HG02852 (cell line): ENCODE data around the gene GCH1.

ENCODE experiments used
- ATAC-seq: cut with Tn5 transposase; IDR thresholded peaks from one replicate; pipeline ENCODE4 v1.9.1; 2021; ENCODE audit warnings: mild to moderate bottlenecking, moderate library complexity; ENCODE audit not compliant: unreplicated experiment

Gene GCH1

DNA sequence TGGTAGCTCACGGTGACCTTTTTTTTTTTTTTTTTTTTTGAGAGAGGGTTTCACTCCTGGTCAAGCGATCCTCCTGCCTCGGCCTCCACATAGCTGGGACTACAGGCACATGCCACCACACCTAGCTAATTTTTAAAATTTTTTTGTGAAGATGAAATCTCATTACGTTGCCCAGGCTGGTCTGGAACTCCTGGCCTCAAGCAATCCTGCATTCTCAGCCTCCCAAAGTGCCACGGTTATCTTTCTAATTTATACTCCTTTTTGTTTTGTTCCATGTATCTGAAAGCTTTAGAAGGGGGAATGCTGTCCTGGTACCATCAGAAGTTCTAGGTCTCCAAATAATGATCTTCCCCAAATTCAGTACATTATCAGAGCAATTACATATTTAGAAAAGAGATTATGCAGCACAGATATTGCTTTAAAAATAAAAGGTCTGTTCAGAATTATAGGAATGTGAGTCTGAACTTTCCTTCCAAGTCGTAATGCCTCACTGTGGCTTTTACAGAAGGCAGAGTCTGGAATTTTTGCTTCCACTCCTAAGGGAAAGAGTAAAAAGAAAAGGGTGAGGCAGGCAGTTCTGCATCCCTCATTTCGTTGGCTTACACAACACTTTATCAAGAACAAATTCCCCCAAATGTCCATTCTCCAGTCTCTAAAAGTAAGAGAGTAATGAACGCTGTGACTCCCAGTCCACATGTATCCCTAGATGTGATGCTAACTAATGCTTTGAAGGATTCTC is 73.0 kb downstream of the GCH1 start:
- no peak for ATAC-seq

DNA sequence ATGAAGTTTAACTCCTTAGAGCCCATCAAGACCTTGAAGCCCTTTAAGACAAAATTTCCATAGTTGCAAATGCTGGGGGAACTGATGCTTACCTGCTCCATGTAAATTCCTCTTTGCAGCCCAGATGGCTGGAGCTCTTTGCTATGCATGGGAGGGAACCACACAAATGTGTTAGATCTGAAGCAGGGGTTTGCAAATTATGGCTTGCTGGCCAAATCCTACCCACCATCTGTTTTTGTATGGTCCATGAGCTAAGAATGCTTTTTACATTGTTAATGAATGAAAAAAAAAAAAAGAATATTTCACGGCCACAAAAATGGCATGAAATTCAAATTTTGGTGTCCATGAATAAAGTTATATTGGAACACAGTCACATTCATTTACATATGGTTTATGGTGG is 74.6 kb downstream of the GCH1 start:
- ATAC-seq = no peak

DNA sequence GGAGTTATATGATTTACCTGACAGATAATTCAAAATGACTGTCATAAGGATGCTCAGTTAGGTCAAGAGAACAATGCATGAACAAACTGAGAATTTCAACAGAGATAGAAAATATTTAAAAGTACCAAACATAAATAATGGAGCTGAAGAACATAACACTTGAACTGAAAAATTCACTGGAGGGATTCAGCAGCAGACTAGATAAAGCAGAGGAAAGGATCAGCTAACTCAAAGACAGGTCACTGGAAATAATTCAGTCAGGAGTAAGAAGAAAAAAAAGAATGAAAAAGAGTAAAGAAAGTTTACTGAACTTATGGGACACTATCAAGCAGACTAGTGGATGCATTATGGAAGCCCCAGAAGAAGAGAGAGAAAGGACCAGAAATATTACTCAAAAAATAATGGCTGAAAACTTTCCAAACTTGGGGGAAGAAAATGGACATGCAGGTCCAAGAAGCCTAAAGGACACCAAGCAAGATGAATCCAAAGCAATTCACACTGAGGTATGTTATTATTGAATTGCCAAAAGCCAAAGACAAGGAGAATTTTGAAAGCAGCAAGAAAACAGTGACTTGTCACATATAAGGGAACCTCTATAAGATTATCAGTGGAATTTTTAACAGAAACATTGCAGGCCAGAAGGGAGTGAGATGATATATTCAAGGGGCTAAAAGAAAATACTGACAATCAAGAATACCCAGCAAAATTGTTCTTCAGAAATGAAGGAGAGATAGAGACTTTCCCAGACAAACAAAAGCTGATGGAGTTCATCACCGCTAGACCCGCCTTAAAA is 78.7 kb downstream of the GCH1 start:
- ATAC-seq = no peak

DNA sequence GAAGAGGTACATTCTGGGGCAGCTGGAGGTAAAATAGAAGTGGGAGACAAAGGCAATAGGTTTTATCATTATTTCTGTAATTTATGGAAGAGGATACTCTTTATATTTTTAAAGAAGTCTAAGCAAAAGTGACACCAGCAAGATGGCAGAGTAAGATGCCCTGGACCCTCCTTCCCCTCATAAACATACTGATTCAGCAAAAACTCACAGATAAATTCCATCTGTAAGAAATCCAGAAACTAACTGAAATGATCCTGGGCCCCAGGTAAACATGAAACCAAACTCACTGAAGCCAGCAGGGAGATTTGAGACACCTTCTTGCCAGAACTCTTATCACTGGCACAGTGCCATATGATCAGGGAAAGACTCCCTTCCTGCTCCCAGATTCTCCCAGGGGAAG is 79.9 kb downstream of the GCH1 start:
- ATAC-seq = no peak

DNA sequence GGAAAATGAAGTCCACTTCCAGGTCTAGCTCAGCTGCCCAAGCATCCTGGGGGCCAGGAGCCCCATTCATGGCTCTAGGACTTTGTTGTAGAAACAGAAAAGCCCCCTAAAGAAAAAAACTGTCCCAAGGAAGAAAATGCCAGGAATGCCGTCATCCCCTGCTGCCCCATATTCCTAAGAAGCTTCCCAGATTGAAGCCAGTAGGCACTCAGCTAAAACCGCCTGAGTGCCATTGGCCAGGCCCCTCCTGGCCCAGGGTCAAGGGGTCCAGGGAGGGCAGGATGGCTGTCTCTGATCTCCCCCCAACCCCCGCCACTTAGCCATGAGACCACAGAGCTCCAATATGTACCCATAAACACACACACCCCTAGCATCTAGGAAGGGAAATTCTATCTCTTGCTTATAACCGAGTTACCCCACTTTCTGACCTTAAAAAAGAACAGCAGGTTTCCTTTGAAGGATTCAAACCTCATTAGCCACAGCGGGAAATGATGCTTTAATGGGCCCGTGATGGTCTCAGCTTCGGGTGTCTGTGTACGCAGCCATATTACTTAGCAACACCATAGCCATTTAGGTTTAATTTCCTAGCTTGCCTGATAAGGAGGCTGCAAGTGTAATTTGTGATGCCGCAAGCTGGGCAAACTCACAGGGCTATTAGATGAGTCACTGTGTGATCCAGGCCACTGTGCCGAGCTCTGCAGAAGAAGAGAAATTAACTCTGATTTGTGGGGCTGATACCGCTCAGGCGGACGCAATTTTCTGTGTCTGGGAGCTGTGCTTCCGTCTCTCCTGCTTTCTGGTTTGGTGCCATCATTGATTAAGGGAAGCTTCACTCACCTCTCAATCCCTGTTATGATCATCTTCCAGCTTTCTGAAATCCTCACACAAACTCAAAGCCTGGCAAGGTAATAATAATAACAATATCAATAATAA is 84.2 kb downstream of the GCH1 start:
- ATAC-seq = no peak

DNA sequence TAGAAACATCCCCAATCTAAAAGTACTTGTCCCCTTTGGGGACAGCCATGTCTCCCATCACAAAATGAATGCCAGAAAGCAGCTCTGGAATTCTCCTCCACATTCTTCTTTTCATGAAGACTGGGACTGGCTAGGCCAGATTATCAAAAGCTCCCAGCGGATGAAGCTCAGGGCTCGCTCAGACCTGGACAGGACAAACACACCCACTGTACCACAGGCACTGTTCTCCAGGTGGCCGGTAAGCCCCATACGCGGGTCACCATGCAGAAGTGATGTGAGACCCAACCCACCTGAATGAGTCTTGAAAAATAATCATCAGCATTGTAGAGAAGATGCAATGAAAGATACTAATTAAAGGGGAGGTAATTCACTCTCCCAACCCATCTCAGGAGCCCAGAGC is 85.1 kb downstream of the GCH1 start:
- ATAC-seq = no peak

DNA sequence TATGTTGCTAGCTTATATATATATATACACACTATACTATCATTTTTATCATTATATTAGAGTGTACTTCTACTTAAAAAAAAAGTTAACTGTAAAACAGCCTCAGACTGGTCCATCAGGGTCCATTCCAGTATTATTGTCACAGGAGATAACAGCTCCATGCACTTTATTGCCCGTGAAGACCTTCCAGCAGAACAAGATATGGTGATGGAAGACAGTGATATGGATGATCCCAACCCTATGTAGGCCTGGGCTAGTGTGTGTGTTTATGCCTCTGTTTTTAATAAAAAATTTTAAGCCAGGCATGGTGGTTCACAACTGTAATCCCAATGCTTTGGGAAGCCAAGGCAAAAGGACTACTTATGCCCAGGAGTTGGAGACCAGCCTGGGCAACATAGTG is 86.2 kb downstream of the GCH1 start:
- no peak for ATAC-seq

DNA sequence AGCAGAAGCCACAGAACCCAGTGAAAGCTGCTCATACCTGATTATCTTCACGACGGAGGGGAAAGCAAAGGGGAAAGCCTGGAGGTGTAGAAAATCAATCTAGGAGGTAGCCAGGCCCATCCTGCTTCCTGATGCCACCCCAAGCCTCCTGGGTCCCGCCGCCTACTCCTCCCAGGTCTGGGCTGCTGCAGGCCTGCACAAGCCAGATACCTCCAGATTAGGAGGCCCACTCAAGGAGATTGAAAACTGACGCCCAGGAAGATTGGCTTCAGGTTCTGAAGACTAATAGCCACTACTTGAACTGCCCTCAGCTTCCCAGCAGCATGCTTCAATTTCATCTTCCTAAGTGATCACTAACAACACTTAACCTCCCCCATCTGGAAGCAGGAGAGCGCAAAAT is 87.1 kb downstream of the GCH1 start:
- no peak for ATAC-seq

DNA sequence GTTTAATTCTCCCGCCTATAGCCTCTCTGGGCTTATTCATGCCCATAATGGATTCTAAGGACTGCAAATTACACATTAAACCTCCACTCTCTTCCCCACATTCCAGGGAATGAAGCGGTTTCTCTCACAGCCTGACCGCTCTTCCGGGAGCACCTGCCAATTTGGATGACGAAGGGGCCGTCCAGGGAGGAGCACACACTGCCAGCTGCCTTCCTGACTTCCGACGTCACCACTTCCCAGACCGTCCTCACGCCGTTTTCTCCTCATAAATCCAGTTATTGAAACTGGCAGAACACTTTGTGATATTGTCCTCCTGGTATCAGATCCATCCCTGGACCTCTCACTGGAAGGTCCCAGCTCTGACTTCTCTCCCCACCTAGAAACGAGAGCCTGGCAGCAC is 87.6 kb downstream of the GCH1 start:
- no peak for ATAC-seq

DNA sequence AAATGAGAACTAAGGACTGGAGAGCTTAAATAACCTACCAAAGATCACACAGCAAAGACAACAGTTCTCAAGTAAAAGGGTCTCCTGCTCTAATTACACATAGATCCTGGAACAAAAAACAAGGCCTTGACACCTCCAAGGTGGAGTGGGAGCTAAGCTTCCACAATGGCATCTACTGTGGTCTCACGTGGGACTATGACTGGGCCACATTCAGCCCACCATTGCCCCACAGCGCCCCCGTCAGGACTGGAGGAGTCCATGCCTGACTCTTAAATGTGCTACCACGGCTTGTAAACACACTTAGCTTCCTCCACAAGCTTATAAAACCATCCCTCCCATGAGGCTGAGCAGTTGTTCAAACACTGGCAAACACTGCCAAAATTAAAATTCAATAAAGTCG is 88.5 kb downstream of the GCH1 start:
- ATAC-seq = no peak

DNA sequence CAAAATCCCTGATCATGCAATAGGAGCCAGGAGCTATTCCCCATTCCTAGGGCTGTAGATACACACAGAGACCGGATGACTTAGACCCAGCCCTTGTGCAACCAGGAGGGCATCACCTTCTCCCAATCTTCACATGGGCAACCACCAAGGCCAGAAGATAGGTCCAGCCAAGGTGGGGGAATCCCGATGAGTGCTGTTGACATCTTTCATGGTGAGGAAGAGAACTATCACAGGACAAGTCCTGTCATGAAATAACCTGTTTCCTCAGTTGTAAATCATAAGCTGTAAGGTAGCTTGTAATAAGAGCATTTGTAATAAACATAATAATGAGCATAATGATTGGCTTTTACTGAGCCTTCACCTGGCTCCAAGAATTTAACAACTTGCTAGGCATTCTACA is 89.5 kb downstream of the GCH1 start:
- no peak for ATAC-seq

DNA sequence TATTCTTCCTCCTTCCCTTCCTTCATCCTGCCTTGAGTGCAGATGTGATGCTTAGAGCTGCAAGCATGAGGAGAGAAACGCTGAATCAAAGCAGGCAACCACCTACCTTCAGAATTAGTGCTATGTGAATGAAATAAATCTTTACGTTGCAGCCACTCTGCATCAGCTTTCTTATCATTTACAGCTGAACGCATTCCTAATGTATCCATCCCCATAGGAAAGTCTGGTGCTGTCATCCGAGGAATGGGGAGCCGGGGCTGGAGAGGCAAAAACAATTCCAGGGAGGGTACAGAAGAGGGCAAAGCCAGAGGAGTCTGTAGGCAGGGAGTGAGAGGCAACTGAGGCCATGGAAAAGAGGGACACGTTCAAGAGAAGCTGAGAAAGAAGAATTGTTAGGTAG is 90.0 kb downstream of the GCH1 start:
- ATAC-seq = no peak

DNA sequence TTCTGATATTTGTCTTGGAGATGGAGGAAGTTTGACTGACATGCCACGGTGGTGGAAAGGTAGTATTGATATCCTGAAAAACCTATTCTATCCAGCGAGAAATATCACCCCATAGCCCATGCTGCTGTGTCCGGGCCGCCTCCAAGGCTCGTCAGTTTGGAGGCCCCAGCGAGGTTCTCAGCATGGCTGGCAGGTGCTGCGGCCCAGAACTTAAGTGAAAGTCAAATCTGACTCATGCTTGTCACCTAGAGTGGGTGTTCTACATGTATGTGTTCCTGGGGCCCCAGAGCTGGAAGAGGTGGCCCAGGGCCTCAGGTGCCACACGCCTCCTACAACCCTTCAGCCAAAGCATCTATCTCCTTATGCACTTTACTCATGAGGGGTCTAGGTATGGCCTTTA is 92.9 kb downstream of the GCH1 start:
- ATAC-seq = no peak

DNA sequence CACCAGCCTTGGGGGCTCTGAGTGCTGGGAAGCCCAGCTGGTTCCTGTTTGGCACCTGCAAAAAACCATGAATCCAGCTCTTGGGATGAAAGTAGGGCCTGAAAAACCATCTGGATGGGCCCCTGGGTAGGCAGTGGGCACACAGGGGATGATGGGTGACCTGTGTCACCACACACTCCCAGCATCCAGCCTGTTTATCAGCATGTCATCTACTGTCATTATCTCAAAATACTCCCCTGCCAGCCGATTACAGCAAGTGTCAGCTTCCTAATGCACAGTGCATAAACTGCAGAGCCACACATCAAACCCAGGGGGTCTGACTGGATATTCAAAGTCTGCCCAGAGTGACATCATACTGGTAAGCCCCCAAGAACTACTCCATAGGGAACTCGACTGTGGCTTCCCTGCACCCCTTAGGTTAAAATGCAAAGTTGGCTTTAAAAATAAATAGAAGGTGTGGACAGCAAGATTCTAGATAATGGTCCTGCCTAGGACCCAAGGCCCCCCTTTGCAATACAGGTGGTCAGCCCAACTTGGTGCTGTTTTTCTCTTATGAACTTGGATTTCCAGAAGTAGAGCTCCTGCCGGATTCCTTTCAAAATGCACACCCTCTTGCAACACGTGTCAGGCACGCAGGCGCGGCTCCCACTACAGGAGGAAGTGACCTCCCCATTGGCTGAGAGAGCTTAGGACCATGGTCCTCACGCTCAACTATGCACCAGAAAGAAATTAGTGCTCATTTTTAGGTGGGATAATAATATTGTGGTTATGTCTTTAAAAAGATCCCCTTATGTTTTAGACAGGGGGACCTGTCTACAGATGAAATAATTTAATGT is 94.1 kb downstream of the GCH1 start:
- ATAC-seq = no peak

DNA sequence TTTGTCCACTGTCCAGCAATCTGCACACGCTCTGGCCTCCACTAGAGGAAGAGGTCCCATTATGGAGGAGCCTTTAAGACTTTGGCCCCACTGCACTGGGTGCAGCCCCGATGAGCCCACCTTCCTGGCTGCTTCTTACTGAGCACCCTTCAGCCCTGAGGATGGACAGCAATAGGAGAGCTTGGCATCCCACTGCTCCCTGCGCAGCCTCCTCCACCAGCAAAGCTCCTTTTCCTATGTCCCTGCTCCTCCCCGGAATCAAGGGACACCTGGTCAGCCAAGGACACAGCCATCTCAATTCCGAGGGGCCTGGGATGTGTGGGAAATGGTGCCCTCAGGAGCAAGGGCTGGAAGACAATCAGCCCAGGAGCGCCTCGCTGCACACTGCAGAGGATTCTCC is 94.7 kb downstream of the GCH1 start:
- ATAC-seq = no peak

DNA sequence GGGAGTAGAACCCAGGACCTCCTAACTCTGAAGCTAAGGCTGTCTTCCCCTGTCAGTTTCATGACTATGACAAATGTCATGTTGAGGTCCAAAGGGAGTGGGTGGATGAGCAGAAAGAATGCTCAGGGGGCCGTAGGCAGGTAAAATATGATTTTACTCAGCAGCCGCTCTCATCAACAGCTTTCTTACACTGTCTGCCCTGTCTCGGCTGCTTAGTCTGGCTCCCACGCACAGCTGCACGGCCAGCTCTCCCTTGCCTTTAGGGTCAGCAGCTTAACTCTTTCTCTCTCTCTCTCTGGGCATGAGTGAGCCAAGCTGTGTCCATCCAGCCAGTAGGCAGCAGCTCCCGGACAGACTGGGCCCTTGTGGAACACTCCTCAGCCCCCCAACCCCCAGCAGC is 95.2 kb downstream of the GCH1 start:
- peak; percentile 59 for ATAC-seq

DNA sequence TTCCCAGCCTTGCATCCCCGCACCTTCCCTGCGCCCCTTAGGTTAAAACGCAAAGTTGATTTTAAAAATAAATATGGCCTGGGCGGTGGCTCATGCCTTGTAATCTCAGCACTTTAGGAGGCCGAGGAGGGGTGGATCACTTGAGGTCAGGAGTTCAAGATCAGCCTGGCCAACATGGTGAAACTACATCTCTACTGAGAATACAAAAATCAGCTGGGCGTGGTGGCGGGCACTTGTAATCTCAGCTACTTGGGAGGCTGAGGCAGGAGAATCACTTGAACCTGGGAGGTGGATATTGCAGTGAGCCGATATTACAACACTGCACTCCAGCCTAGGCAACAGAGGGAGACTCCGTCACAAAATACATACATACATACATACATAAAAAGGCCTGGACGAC is 96.0 kb downstream of the GCH1 start:
- no peak for ATAC-seq

DNA sequence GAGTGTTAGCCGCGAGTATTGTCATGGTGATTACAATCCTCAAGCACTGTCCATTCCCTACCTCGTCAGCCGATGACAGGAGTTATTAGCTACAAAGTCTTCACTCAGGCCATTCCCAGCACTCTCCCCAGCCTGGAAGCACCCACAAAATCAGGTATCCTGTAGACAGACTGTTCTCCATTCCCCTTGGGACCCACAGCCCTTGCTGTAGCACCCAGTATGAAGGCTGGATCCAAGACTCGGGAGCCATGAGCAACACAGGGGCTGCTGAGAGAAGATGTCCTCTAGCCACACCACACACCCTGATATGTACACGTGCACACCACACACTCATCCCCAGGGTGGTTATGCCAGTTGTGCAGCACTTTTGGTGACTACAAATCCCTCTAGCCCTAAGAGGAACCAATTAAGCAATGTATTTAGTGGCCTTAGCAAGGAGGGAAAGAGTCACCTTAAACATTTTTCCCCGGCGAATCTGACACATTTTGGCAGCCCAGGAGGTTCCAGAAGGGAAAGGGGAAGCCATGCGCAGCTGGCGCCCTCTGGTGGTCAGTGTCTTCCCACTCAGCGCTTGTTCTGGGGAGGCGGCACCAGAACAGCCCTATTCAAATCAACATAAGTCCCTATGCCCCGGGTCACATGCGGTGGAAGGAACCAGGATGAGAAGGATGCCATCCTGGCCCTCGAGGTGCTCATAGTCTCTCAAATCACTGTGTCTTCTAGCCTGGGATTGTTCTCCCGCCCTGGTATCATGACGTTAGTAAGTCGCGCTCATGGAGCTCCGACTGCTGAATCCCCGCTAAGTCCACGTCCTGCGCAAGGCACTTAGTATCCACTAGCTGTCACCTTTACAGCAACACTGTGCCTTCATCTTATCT is 96.9 kb downstream of the GCH1 start:
- peak; percentile 61 for ATAC-seq

DNA sequence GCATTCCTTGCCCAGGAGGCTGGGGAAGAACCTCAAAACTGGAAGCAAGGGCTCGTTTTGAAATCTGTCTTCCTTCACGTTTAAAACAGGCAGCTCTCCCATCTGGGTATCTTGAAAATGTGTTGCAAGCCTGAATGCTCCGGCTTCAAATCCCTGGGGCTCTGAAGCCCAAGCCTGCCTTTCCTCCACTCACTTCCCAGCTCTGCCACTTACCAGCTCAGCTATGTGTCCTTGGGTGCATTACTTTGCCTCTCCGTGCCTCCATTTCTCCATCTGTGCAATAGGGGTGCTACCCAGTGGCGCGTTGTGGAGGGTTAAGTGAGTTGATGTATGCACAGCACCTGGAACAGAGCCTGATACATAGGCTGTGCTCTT is 97.6 kb downstream of the GCH1 start:
- no peak for ATAC-seq

DNA sequence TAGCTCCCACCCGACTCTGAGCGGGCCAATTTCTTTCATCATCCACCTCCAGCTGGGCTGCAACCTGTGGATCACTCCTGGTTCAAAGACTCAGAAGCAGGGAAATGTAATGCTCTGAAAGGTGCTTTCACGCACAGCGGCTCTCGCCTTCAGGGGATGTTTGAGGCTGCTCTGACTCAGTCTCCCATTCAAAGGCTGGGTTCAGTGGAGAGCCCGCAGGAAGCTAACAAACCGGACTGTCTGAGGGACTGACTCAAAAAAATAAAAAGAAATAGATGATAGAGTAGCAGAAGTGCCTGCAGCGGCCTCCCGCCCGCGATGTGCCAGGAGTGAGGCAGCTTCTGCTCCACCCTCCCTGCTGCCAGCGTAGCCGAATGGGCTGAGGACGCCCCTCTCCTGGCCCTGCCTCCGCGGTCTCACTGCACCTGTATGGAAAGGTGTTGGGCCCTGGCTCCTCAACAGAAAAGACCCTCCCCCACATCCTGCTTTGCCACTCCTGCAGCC is 98.0 kb downstream of the GCH1 start:
- ATAC-seq = no peak
